Stimulated activated CD4-positive, alpha-beta T cell treated with anti-CD3 and anti-CD28 coated beads, Interleukin-15, amount 100 ng/mL, for 48 hours (primary cell): ENCODE data around the gene ASB13.

Experiments
- DNase-seq, 2 donors: peaks; one replicate each; pipeline ENCODE4 v3.0.0-alpha.2; 2020; ENCODE audit warnings: low read depth in 2 of 2

Gene ASB13

GRCh38 chr10:5670662-5671375 is 4.4 kb upstream of the ASB13 start:
- no peak for DNase-seq

- no peak for DNase-seq
These were observed 3.2 kb upstream of the ASB13 start for GRCh38 chr10:5669604-5670003.

GRCh38 chr10:5668429-5668828 is 2.0 kb upstream of the ASB13 start:
- DNase-seq, result no peak

GRCh38 chr10:5666841-5667630 is 641 bp upstream of the ASB13 start:
- no peak for DNase-seq

GRCh38 chr10:5665373-5666007 is 905 bp downstream of the ASB13 start:
- no peak for DNase-seq

- no peak for DNase-seq
These were observed 2.5 kb downstream of the ASB13 start for GRCh38 chr10:5663692-5664427.

GRCh38 chr10:5662708-5663579 is 3.5 kb downstream of the ASB13 start:
- DNase-seq, result no peak

- no peak for DNase-seq
These were observed 5.4 kb downstream of the ASB13 start for GRCh38 chr10:5661043-5661442.

- no peak for DNase-seq
These were observed 6.5 kb downstream of the ASB13 start for GRCh38 chr10:5659702-5660528.

GRCh38 chr10:5658871-5659618 is 7.3 kb downstream of the ASB13 start:
- DNase-seq, result no peak

GRCh38 chr10:5656737-5657579 is 9.4 kb downstream of the ASB13 start:
- DNase-seq, result no peak

- no peak for DNase-seq
These were observed 11.3 kb downstream of the ASB13 start for GRCh38 chr10:5655121-5655520.

- DNase-seq, result no peak
These were observed 12.1 kb downstream of the ASB13 start for GRCh38 chr10:5654218-5654755.

- DNase-seq, result no peak
These were observed 13.6 kb downstream of the ASB13 start for GRCh38 chr10:5652746-5653145.

- DNase-seq, result no peak
These were observed 15.0 kb downstream of the ASB13 start for GRCh38 chr10:5651388-5651764.

GRCh38 chr10:5650664-5651387 is 15.6 kb downstream of the ASB13 start:
- DNase-seq, result no peak

GRCh38 chr10:5649746-5650145 is 16.6 kb downstream of the ASB13 start:
- no peak for DNase-seq
